HAP-1 (cell line): ENCODE data around the gene KCNH2.

Experiments
- DNase-seq, 2 experiments: peaks; one replicate each; pipeline ENCODE4 v3.0.0-alpha.2; 2016 to 2020; ENCODE audit warnings: low spot score in 2 of 2
- H3K27me3 ChIP-seq: fragments of 250-450 bp; sonication (Bioruptor Pico); 2 replicates; pipeline ENCODE4 v1.5.1; 2020; ENCODE audit warnings: low read depth, mild to moderate bottlenecking, moderate library complexity
- H3K36me3 ChIP-seq: fragments of 250-450 bp; sonication (Bioruptor Pico); replicated peaks from 2 replicates; pipeline ENCODE4 v1.5.1; 2020; ENCODE audit warnings: mild to moderate bottlenecking
- H3K4me1 ChIP-seq: fragments of 250-450 bp; sonication (Bioruptor Pico); 2 replicates; pipeline ENCODE4 v1.5.1; 2020; ENCODE audit warnings: mild to moderate bottlenecking
- H3K4me3 ChIP-seq: fragments of 250-450 bp; sonication (Bioruptor Pico); 2 replicates; pipeline ENCODE4 v1.5.1; 2020; ENCODE audit warnings: mild to moderate bottlenecking, moderate library complexity
- H3K9me3 ChIP-seq: fragments of 250-450 bp; sonication (Bioruptor Pico); 2 replicates; pipeline ENCODE4 v1.5.1; 2020; ENCODE audit warnings: mild to moderate bottlenecking, moderate library complexity
- in situ Hi-C: fragments of 300-500 bp; cut with MboI; formaldehyde crosslinking; loops from 3 replicates; pipeline ENCODE4 v1.14.3; 2020; ENCODE audit warnings: low sequenced_read_pairs, inconsistent platforms, mixed read lengths

The KCNH2 gene

GRCh38 chr7:150994838-150995510 is 16.9 kb upstream of the KCNH2 start:
- Histone ChIP-seq H3K36me3 (no peaks in the 10 kb centered on the region), H3K27me3 (no peaks in the 10 kb centered on the region), H3K9me3 (no peaks in the 10 kb centered on the region), H3K4me1 (no peaks in the 10 kb centered on the region), H3K4me3 (no peak overlapping the region)
- DNase-seq = no peak
- in situ Hi-C loops = no loop called here

- Histone ChIP-seq H3K9me3 (no peaks in the 10 kb centered on the region), H3K27me3 (no peaks in the 10 kb centered on the region), H3K4me1 (no peaks in the 10 kb centered on the region), H3K4me3 (no peak overlapping the region), H3K36me3 (no peaks in the 10 kb centered on the region)
- DNase-seq = no peak
- in situ Hi-C loops = no loop called here
Observed at GRCh38 chr7:150994141-150994837, 16.2 kb upstream of the KCNH2 start.

- no peaks in the 10 kb centered on the region for H3K4me1 ChIP-seq
- H3K36me3 ChIP-seq = no peaks in the 10 kb centered on the region
- no peak for DNase-seq
- in situ Hi-C loops = no loop called here
- no peaks in the 10 kb centered on the region for H3K9me3 ChIP-seq
- no peak overlapping the region for H3K4me3 ChIP-seq
- H3K27me3 ChIP-seq = no peaks in the 10 kb centered on the region
Observed at GRCh38 chr7:150993511-150993910, 15.4 kb upstream of the KCNH2 start.

- in situ Hi-C loops = no loop called here
- H3K4me1 ChIP-seq = no peaks in the 10 kb centered on the region
- DNase-seq = peak in 1 of 2 experiments; percentile 59
- H3K9me3 ChIP-seq = no peaks in the 10 kb centered on the region
- no peak overlapping the region for H3K4me3 ChIP-seq
- no peaks in the 10 kb centered on the region for H3K36me3 ChIP-seq
- peaks cover 2% of the 10 kb centered on the region; the same call in 1 of the 2 replicates for H3K27me3 ChIP-seq
Observed at GRCh38 chr7:150992833-150993302, 14.7 kb upstream of the KCNH2 start.

GRCh38 chr7:150992051-150992640 is 14.0 kb upstream of the KCNH2 start:
- no peaks in the 10 kb centered on the region for H3K9me3 ChIP-seq
- H3K4me3 ChIP-seq = no peak overlapping the region
- in situ Hi-C loops = no loop called here
- DNase-seq = no peak
- no peaks in the 10 kb centered on the region for H3K4me1 ChIP-seq
- no peaks in the 10 kb centered on the region for H3K36me3 ChIP-seq
- peaks cover 4% of the 10 kb centered on the region; the same call in 1 of the 2 replicates for H3K27me3 ChIP-seq

GRCh38 chr7:150990416-150991186 is 12.5 kb upstream of the KCNH2 start, which contains the start of gene NOS3:
NOS3 (plus strand) TSS chr7:150991017; CDS start chr7:150993804, 2,787 bp downstream.
- no peak for DNase-seq
- in situ Hi-C loops = no loop called here
- no peaks in the 10 kb centered on the region for H3K4me1 ChIP-seq

GRCh38 chr7:150989456-150989855 is 11.3 kb upstream of the KCNH2 start:
- no peak for DNase-seq
- Histone ChIP-seq H3K27me3 (peaks cover 4% of the 10 kb centered on the region; the same call in 1 of the 2 replicates), H3K4me1 (no peaks in the 10 kb centered on the region), H3K36me3 (no peaks in the 10 kb centered on the region), H3K9me3 (no peaks in the 10 kb centered on the region), H3K4me3 (no peak overlapping the region)
- in situ Hi-C loops = loop anchor here (5.0 to 10.0 kb wide), 3 partner anchors 87 to 545 kb away; no protein-coding TSS in a partner anchor

More at GRCh38 chr7:150990416-150991186, 12.5 kb upstream of the KCNH2 start, which contains the start of gene NOS3:
- Histone ChIP-seq H3K27me3 (peaks cover 4% of the 10 kb centered on the region; the same call in 1 of the 2 replicates), H3K9me3 (no peaks in the 10 kb centered on the region), H3K4me3 (no peak within 1 kb of the TSS), H3K36me3 (no peaks in the 10 kb centered on the region)

GRCh38 chr7:150988230-150989226 is 10.4 kb upstream of the KCNH2 start:
- H3K4me3 ChIP-seq = 0 out of 2 replicates have a peak overlapping the region, but pooled peaks have one; percentile 7
- no peaks in the 10 kb centered on the region for H3K36me3 ChIP-seq
- DNase-seq = peak; percentile 49 to 89
- H3K4me1 ChIP-seq = no peaks in the 10 kb centered on the region
- in situ Hi-C loops = loop anchor here (5.0 to 10.0 kb wide), 3 partner anchors 86 to 544 kb away; no protein-coding TSS in a partner anchor
- peaks cover 10% of the 10 kb centered on the region for H3K27me3 ChIP-seq
- no peaks in the 10 kb centered on the region for H3K9me3 ChIP-seq

GRCh38 chr7:150986556-150986955 is 8.4 kb upstream of the KCNH2 start:
- Histone ChIP-seq H3K4me3 (no peak overlapping the region), H3K27me3 (peaks cover 21% of the 10 kb centered on the region), H3K9me3 (no peaks in the 10 kb centered on the region), H3K36me3 (no peaks in the 10 kb centered on the region), H3K4me1 (no peaks in the 10 kb centered on the region)
- DNase-seq = no peak
- in situ Hi-C loops = loop anchor here (5.0 to 10.0 kb wide), 3 partner anchors 84 to 542 kb away; no protein-coding TSS in a partner anchor

GRCh38 chr7:150986099-150986512 is 8.0 kb upstream of the KCNH2 start:
- H3K4me1 ChIP-seq = no peaks in the 10 kb centered on the region
- H3K36me3 ChIP-seq = no peaks in the 10 kb centered on the region
- H3K4me3 ChIP-seq = no peak overlapping the region
- in situ Hi-C loops = loop anchor here (5.0 to 10.0 kb wide), 3 partner anchors 84 to 541 kb away; no protein-coding TSS in a partner anchor
- peaks cover 26% of the 10 kb centered on the region for H3K27me3 ChIP-seq
- DNase-seq = peak; percentile 61 to 83
- H3K9me3 ChIP-seq = no peaks in the 10 kb centered on the region

- in situ Hi-C loops = loop anchor here (10.0 kb wide), 1 partner anchor 539 kb away; no protein-coding TSS in a partner anchor
- H3K27me3 ChIP-seq = peaks cover 44% of the 10 kb centered on the region
- H3K4me1 ChIP-seq = peaks cover 2% of the 10 kb centered on the region
Observed at GRCh38 chr7:150983893-150984368, 5.8 kb upstream of the KCNH2 start.

GRCh38 chr7:150982351-150982750 is 4.2 kb upstream of the KCNH2 start:
- no peaks in the 10 kb centered on the region for H3K36me3 ChIP-seq
- H3K27me3 ChIP-seq = peaks cover 40% of the 10 kb centered on the region
- no peaks in the 10 kb centered on the region for H3K9me3 ChIP-seq
- in situ Hi-C loops = loop anchor here (10.0 kb wide), 1 partner anchor 538 kb away; no protein-coding TSS in a partner anchor
- DNase-seq = no peak
- H3K4me1 ChIP-seq = peaks cover 9% of the 10 kb centered on the region
- no peak overlapping the region for H3K4me3 ChIP-seq

More at GRCh38 chr7:150983893-150984368, 5.8 kb upstream of the KCNH2 start:
- Histone ChIP-seq H3K4me3 (no peak overlapping the region), H3K9me3 (no peaks in the 10 kb centered on the region), H3K36me3 (no peaks in the 10 kb centered on the region)
- DNase-seq = peak in 1 of 2 experiments; percentile 65
